KMS-11 (cell line): Measurements from ENCODE around the gene RIMS1.

Experiments used
- H2AFZ ChIP-seq: fragments of 200-600 bp; sonication (generic); 2 replicates; pipeline ENCODE4 v1.6.1; 2016; ENCODE audit warnings: antibody characterized with exemption, mixed run types, low read depth
- H3K27ac ChIP-seq: fragments of 200-600 bp; sonication (generic); 2 replicates; pipeline ENCODE4 v1.6.1; 2016; ENCODE audit warnings: mild to moderate bottlenecking, mixed run types
- H3K27me3 ChIP-seq: fragments of 200-600 bp; sonication (generic); 2 replicates; pipeline ENCODE4 v1.6.1; 2017; ENCODE audit warnings: mild to moderate bottlenecking, low read depth, mixed run types, moderate library complexity; ENCODE audit not compliant: insufficient read depth
- H3K36me3 ChIP-seq: fragments of 200-600 bp; sonication (generic); 2 replicates; pipeline ENCODE4 v1.6.1; 2017; ENCODE audit warnings: mild to moderate bottlenecking, mixed run types; ENCODE audit not compliant: insufficient read depth
- H3K4me1 ChIP-seq: fragments of 200-600 bp; sonication (generic); 2 replicates; pipeline ENCODE4 v1.6.1; 2016; ENCODE audit warnings: mild to moderate bottlenecking, low read depth, mixed run types; ENCODE audit not compliant: poor library complexity, severe bottlenecking
- H3K4me2 ChIP-seq: fragments of 200-600 bp; sonication (generic); 2 replicates; pipeline ENCODE4 v1.7.0; 2016; ENCODE audit warnings: mild to moderate bottlenecking, mixed run types
- H3K4me3 ChIP-seq: fragments of 200-600 bp; sonication (generic); IDR thresholded peaks from 2 replicates; pipeline ENCODE4 v1.6.1; 2017; ENCODE audit warnings: low read depth, low read length, mixed read lengths; ENCODE audit not compliant: insufficient read depth
- H3K79me2 ChIP-seq: fragments of 200-600 bp; sonication (generic); 2 replicates; pipeline ENCODE4 v1.6.1; 2016; ENCODE audit warnings: low read depth, mixed run types; ENCODE audit not compliant: insufficient read depth
- H3K9ac ChIP-seq: fragments of 200-600 bp; sonication (generic); 2 replicates; pipeline ENCODE4 v1.6.1; 2016; ENCODE audit warnings: mild to moderate bottlenecking, mixed run types
- H4K20me1 ChIP-seq: fragments of 200-600 bp; sonication (generic); 2 replicates; pipeline ENCODE4 v1.6.1; 2016; ENCODE audit warnings: mild to moderate bottlenecking, mixed run types; ENCODE audit not compliant: insufficient read depth
- TF ChIP-seq, protein P1 (sequence below): fragments of 200-600 bp; sonication (generic); conservative IDR thresholded peaks from 2 replicates; pipeline ENCODE4 v1.6.1; 2017; ENCODE audit warnings: low read depth, mild to moderate bottlenecking, antibody characterized with exemption, low read length, moderate library complexity, mixed read lengths

Gene RIMS1

DNA sequence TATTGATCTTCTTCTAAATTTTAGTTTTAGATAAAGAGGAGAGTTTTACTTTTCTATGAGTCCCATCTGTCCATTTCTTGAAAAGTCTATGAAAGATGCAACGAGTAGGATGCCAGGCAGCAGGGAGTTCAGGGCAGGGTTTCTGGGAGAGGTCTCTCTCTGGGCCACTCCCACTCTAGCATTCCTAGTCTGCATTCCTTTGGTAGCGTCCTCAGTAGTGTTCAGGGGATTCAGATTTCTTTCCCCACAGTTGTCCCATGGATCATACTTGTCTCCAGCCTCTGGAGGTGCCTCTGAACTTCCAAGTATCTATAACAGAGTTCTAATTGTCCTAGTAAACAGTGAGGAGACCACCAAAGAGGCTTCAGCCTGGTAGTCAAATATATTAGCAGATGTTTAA lies 225.3 kb downstream of the RIMS1 start:
- TF ChIP-seq, protein P1, sequence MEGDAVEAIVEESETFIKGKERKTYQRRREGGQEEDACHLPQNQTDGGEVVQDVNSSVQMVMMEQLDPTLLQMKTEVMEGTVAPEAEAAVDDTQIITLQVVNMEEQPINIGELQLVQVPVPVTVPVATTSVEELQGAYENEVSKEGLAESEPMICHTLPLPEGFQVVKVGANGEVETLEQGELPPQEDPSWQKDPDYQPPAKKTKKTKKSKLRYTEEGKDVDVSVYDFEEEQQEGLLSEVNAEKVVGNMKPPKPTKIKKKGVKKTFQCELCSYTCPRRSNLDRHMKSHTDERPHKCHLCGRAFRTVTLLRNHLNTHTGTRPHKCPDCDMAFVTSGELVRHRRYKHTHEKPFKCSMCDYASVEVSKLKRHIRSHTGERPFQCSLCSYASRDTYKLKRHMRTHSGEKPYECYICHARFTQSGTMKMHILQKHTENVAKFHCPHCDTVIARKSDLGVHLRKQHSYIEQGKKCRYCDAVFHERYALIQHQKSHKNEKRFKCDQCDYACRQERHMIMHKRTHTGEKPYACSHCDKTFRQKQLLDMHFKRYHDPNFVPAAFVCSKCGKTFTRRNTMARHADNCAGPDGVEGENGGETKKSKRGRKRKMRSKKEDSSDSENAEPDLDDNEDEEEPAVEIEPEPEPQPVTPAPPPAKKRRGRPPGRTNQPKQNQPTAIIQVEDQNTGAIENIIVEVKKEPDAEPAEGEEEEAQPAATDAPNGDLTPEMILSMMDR, result no peak
- Histone ChIP-seq H3K4me2 (no peak overlapping the region), H3K27ac (no peak overlapping the region), H3K79me2 (no peaks in the 10 kb centered on the region), H4K20me1 (no peaks in the 10 kb centered on the region), H3K36me3 (no peaks in the 10 kb centered on the region), H3K4me1 (no peaks in the 10 kb centered on the region), H2AFZ (no peak overlapping the region), H3K9ac (no peak overlapping the region), H3K27me3 (no peaks in the 10 kb centered on the region), H3K4me3 (no peak overlapping the region)

- Histone ChIP-seq H3K4me2 (no peak overlapping the region), H3K9ac (no peak overlapping the region), H3K4me3 (no peak overlapping the region), H3K27ac (no peak overlapping the region), H3K4me1 (no peaks in the 10 kb centered on the region), H3K79me2 (no peaks in the 10 kb centered on the region), H3K27me3 (no peaks in the 10 kb centered on the region), H3K36me3 (no peaks in the 10 kb centered on the region), H4K20me1 (no peaks in the 10 kb centered on the region), H2AFZ (no peak overlapping the region)
- TF ChIP-seq, protein P1, result no peak
These were observed 244.0 kb downstream of the RIMS1 start for GRCh38 chr6:72130327-72130726.

DNA sequence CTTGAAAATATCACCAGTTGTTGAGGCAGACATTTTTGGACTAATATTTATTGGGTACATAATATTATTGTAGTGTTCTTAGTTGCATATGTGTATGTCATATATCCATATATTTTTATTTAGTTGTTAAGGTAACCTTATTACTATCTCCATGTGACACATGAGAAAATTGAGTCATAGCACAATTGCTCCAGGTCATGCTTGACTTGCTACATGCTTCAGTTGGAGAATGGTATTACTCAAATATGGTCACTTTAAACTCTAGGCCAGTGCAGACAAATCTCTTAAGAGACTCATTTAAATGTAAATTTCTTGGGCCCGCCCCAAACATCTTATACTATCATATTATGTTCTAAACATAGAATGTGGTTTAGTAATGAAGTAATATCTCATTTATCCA lies 246.1 kb downstream of the RIMS1 start:
- Histone ChIP-seq H3K36me3 (no peaks in the 10 kb centered on the region), H4K20me1 (no peaks in the 10 kb centered on the region), H3K27ac (no peak overlapping the region), H3K4me1 (no peaks in the 10 kb centered on the region), H3K27me3 (no peaks in the 10 kb centered on the region), H3K4me3 (no peak overlapping the region), H3K79me2 (no peaks in the 10 kb centered on the region), H3K4me2 (no peak overlapping the region), H2AFZ (no peak overlapping the region), H3K9ac (no peak overlapping the region)
- TF ChIP-seq, protein P1, result no peak

GRCh38 chr6:72132851-72133250 lies 246.5 kb downstream of the RIMS1 start:
- H3K27me3 ChIP-seq, result no peaks in the 10 kb centered on the region
- no peaks in the 10 kb centered on the region for H3K79me2 ChIP-seq
- H3K27ac ChIP-seq, result no peak overlapping the region
- no peak overlapping the region for H2AFZ ChIP-seq
- TF ChIP-seq, protein P1, result no peak
- no peak overlapping the region for H3K9ac ChIP-seq
- no peaks in the 10 kb centered on the region for H4K20me1 ChIP-seq
- H3K36me3 ChIP-seq, result no peaks in the 10 kb centered on the region
- no peak overlapping the region for H3K4me3 ChIP-seq
- no peaks in the 10 kb centered on the region for H3K4me1 ChIP-seq
- no peak overlapping the region for H3K4me2 ChIP-seq
